Esophagus squamous epithelium (tissue), 4 donors: ENCODE measurements around the gene MAP6.

Source experiments
- CTCF ChIP-seq, 6 experiments: fragments of 450-650 bp in 4 of 6; fragments of 200-600 bp in 2 of 6; sonication (generic) in 2 of 6; IDR thresholded peaks; one replicate each; pipeline ENCODE4 v1.5.1; 2016 to 2019; ENCODE audit warnings: antibody characterized with exemption in 6 of 6, mild to moderate bottlenecking in 4 of 6, moderate library complexity in 4 of 6
- POLR2A ChIP-seq, 4 donors: fragments of 450-650 bp; IDR thresholded peaks; one replicate each; pipeline ENCODE4 v1.6.1; 2017; ENCODE audit warnings: antibody characterized with exemption in 4 of 4, mild to moderate bottlenecking in 4 of 4, moderate library complexity in 3 of 4

DNA sequence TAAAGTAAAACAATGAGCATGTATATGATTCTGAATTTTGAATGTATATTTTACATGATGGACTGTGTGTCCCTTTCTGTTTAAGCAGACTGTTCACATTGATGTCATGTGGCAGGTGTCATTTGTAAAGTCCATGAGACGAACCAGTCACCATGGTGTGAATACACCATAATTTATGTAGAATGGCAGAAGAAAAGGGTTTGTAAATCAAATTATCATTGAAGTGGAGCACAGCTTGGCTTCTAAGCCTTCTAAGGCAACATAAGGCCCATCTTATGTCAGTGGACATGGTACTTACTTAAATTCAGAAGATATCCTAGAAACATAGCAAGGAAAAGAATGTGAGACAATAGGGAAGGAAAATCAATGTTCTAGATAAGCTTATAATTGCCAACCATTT, 4.4 kb downstream of the MAP6 start:
- TF ChIP-seq CTCF (IDR thresholded peaks at IDR 0.05) (no peak), POLR2A (IDR thresholded peaks at IDR 0.05) (no peak)
